PFSK-1 (cell line): ENCODE data around the gene LSR.

Source experiments
- FOXP2 ChIP-seq: optimal IDR thresholded peaks from 2 replicates; pipeline ENCODE3; 2011; ENCODE audit warnings: borderline replicate concordance, control low read depth, inconsistent platforms; ENCODE audit not compliant: insufficient read depth; ENCODE audit errors: extremely low read length, extremely low read depth
- POLR2AphosphoS5 ChIP-seq: IDR thresholded peaks from 2 replicates; pipeline ENCODE4 v1.6.1; 2012; ENCODE audit warnings: low read depth, mild to moderate bottlenecking, control low read depth, low read length, moderate library complexity
- TF ChIP-seq, protein P1 (sequence below), 2 experiments: IDR thresholded peaks; 2 replicates each; pipeline versions ENCODE4 v1.6.1 to v1.8.0; 2011 to 2012; ENCODE audit warnings: low read depth in 2 of 2, low read length in 2 of 2, control low read depth in 1 of 2, inconsistent platforms in 1 of 2, mild to moderate bottlenecking in 1 of 2, moderate library complexity in 1 of 2; ENCODE audit not compliant: insufficient read depth in 1 of 2

DNA sequence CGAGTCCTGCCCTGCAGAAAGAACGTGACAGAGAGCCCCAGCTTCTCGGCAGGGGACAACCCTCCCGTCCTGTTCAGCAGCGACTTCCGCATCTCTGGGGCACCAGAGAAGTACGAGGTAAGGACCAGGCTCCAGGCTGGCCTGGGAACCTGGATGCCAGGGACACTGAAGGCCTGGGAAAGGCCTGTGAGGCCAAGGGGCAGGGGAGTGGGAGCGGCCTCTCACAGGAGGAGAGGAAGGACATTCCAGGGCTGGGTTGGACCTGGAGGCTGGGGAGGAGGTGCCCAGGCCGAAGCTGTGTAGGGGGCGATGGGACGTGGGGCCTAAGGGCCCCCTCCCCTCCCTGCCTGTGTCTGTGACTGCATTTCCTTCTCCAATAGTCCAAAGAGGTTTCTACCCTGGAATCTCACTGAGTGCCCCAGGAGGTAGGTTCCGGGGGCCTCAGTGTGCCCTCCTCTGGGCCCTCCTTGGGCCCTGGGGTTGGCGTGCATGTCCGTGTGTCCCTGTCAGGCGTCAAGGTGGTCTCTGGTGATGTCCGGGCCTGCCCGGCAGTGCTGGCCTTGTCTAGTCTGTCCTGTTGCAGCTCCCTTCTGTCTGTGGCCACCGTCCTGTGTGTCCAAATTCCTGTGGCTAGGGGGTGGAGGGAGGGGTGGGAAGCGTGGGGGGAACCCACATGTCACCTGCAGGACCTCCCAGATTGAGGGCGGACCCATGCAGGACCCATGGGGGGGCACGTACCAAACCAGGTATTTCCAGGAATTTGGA is 63.3 kb downstream of the LSR start:
- TF ChIP-seq, protein P1, sequence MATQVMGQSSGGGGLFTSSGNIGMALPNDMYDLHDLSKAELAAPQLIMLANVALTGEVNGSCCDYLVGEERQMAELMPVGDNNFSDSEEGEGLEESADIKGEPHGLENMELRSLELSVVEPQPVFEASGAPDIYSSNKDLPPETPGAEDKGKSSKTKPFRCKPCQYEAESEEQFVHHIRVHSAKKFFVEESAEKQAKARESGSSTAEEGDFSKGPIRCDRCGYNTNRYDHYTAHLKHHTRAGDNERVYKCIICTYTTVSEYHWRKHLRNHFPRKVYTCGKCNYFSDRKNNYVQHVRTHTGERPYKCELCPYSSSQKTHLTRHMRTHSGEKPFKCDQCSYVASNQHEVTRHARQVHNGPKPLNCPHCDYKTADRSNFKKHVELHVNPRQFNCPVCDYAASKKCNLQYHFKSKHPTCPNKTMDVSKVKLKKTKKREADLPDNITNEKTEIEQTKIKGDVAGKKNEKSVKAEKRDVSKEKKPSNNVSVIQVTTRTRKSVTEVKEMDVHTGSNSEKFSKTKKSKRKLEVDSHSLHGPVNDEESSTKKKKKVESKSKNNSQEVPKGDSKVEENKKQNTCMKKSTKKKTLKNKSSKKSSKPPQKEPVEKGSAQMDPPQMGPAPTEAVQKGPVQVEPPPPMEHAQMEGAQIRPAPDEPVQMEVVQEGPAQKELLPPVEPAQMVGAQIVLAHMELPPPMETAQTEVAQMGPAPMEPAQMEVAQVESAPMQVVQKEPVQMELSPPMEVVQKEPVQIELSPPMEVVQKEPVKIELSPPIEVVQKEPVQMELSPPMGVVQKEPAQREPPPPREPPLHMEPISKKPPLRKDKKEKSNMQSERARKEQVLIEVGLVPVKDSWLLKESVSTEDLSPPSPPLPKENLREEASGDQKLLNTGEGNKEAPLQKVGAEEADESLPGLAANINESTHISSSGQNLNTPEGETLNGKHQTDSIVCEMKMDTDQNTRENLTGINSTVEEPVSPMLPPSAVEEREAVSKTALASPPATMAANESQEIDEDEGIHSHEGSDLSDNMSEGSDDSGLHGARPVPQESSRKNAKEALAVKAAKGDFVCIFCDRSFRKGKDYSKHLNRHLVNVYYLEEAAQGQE (IDR thresholded peaks at IDR 0.05; ENCODE audit: insufficient read depth in 1 of 2, low read depth in 2 of 2, low read length in 2 of 2), result no peak
- TF ChIP-seq POLR2AphosphoS5, result no peak
- no peak for TF ChIP-seq FOXP2
